Measurements from ENCODE around the gene STX8.

DNA sequence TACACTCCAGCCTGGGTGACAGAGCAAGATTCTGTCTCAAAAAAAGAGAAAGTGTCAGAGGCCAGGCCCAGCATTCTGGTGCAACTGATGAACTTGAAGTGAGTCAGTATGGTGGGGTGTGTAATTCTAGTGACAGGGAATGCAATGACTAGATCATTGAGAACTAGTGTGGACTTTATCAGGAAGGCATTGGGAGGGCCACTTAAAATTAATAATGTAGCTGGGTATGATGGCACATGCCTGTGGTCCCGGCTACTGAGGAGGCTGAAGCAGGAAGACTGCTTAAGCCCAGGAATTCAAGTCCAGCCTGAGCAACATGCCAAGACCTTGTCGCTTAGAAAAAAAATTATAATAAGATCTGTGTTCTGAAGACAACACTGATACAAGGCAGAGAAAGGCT is 90.8 kb downstream of the STX8 start:
- TF ChIP-seq, protein P1, sequence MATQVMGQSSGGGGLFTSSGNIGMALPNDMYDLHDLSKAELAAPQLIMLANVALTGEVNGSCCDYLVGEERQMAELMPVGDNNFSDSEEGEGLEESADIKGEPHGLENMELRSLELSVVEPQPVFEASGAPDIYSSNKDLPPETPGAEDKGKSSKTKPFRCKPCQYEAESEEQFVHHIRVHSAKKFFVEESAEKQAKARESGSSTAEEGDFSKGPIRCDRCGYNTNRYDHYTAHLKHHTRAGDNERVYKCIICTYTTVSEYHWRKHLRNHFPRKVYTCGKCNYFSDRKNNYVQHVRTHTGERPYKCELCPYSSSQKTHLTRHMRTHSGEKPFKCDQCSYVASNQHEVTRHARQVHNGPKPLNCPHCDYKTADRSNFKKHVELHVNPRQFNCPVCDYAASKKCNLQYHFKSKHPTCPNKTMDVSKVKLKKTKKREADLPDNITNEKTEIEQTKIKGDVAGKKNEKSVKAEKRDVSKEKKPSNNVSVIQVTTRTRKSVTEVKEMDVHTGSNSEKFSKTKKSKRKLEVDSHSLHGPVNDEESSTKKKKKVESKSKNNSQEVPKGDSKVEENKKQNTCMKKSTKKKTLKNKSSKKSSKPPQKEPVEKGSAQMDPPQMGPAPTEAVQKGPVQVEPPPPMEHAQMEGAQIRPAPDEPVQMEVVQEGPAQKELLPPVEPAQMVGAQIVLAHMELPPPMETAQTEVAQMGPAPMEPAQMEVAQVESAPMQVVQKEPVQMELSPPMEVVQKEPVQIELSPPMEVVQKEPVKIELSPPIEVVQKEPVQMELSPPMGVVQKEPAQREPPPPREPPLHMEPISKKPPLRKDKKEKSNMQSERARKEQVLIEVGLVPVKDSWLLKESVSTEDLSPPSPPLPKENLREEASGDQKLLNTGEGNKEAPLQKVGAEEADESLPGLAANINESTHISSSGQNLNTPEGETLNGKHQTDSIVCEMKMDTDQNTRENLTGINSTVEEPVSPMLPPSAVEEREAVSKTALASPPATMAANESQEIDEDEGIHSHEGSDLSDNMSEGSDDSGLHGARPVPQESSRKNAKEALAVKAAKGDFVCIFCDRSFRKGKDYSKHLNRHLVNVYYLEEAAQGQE (IDR thresholded peaks at IDR 0.05; ENCODE audit: insufficient read depth in 1 of 2, low read depth in 2 of 2, low read length in 2 of 2): no peak
- TF ChIP-seq FOXP2 (optimal IDR thresholded peaks at IDR 0.05; ENCODE audit: borderline replicate concordance, extremely low read depth, extremely low read length, insufficient read depth): no peak
